Mucosa of stomach (tissue), 1 donor: ENCODE measurements around the gene PLPP1.

Experiments
- H3K27me3 ChIP-seq: one replicate; pipeline ENCODE4 v1.7.0; 2013; ENCODE audit warnings: mild to moderate bottlenecking, low read length; ENCODE audit not compliant: control insufficient read depth, insufficient read depth
- H3K36me3 ChIP-seq: one replicate; pipeline ENCODE4 v1.7.0; 2013; ENCODE audit warnings: low read length; ENCODE audit not compliant: control insufficient read depth, insufficient read depth
- H3K4me1 ChIP-seq: one replicate; pipeline ENCODE4 v1.7.0; 2013; ENCODE audit warnings: mild to moderate bottlenecking, low read length; ENCODE audit not compliant: control insufficient read depth, insufficient read depth
- H3K4me3 ChIP-seq: one replicate; pipeline ENCODE4 v1.7.0; 2013; ENCODE audit warnings: low read length
- H3K9ac ChIP-seq: one replicate; pipeline ENCODE4 v1.7.0; 2013; ENCODE audit warnings: mild to moderate bottlenecking, low read length, moderate library complexity
- H3K9me3 ChIP-seq: one replicate; pipeline ENCODE4 v1.7.0; 2013; ENCODE audit warnings: mild to moderate bottlenecking, low read length, moderate library complexity; ENCODE audit not compliant: control insufficient read depth
- donor health status: Pancreatic carcinoma.

Gene PLPP1

GRCh38 chr5:55411876-55412275 lies 122.9 kb downstream of the PLPP1 start:
- Histone ChIP-seq H3K4me3 (no peak overlapping the region), H3K9me3 (no peaks in the 10 kb centered on the region)

DNA sequence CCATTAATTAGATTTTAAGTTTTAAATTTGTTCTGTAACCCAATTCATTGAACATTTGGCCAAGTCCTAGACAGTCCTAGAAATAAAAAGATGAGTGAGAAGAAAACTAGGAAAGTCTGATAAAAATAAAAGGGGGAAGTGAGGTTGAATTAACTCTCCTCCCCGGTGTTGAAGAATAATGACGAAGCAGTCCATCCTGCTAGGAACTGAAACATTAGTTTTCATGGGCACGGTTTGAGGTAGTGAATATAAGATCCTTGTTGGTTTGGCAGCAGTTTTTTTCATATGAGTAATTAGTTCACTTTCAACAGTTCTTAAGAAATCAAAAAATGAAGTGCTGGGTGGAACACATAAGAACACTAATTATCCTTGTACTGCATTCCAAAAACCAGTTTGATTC lies 123.9 kb downstream of the PLPP1 start:
- Histone ChIP-seq H3K4me3 (no peak overlapping the region), H3K27me3 (no peaks in the 10 kb centered on the region), H3K4me1 (no peaks in the 10 kb centered on the region), H3K9ac (no peak overlapping the region), H3K9me3 (no peaks in the 10 kb centered on the region), H3K36me3 (no peaks in the 10 kb centered on the region)

More at GRCh38 chr5:55411876-55412275, 122.9 kb downstream of the PLPP1 start:
- Histone ChIP-seq H3K27me3 (no peaks in the 10 kb centered on the region), H3K4me1 (no peaks in the 10 kb centered on the region), H3K36me3 (no peaks in the 10 kb centered on the region), H3K9ac (no peak overlapping the region)

- no peaks in the 10 kb centered on the region for H3K4me1 ChIP-seq
- H3K36me3 ChIP-seq = no peaks in the 10 kb centered on the region
- H3K27me3 ChIP-seq = no peaks in the 10 kb centered on the region
- H3K9ac ChIP-seq = no peak overlapping the region
- H3K9me3 ChIP-seq = no peaks in the 10 kb centered on the region
- no peak overlapping the region for H3K4me3 ChIP-seq
These were observed 125.0 kb downstream of the PLPP1 start for GRCh38 chr5:55409775-55410174.

DNA sequence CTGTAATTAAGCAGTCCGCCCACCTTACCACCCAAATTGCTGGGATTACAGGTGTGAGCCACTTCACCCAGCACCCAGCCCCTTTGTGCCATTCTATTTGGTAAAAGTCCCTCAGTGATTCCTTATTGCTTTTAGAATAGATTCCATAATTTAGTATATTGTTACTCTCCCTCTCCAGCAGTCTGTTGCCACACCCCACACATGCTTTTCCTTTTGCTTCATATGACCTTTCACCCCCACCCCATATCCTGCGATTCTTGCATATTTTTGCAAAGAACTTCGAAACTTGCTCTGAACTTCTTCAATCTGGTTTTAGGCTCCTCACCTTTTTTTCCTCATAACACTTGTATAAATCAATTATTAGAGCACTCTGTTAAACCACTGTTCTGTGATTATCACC lies 126.8 kb downstream of the PLPP1 start:
- no peaks in the 10 kb centered on the region for H3K9me3 ChIP-seq
- H3K4me3 ChIP-seq = no peak overlapping the region
- H3K4me1 ChIP-seq = no peaks in the 10 kb centered on the region
- H3K27me3 ChIP-seq = no peaks in the 10 kb centered on the region
- H3K9ac ChIP-seq = no peak overlapping the region
- no peaks in the 10 kb centered on the region for H3K36me3 ChIP-seq

GRCh38 chr5:55407059-55407684 lies 127.6 kb downstream of the PLPP1 start:
- H3K27me3 ChIP-seq = no peaks in the 10 kb centered on the region
- no peaks in the 10 kb centered on the region for H3K36me3 ChIP-seq
- no peak overlapping the region for H3K9ac ChIP-seq
- H3K4me3 ChIP-seq = no peak overlapping the region
- no peaks in the 10 kb centered on the region for H3K9me3 ChIP-seq
- no peaks in the 10 kb centered on the region for H3K4me1 ChIP-seq

- no peaks in the 10 kb centered on the region for H3K4me1 ChIP-seq
- H3K9me3 ChIP-seq = no peaks in the 10 kb centered on the region
- H3K36me3 ChIP-seq = no peaks in the 10 kb centered on the region
- H3K4me3 ChIP-seq = no peak overlapping the region
- H3K9ac ChIP-seq = no peak overlapping the region
- no peaks in the 10 kb centered on the region for H3K27me3 ChIP-seq
These were observed 128.5 kb downstream of the PLPP1 start for GRCh38 chr5:55406292-55406691.

- Histone ChIP-seq H3K4me3 (no peak overlapping the region), H3K9me3 (no peaks in the 10 kb centered on the region), H3K4me1 (no peaks in the 10 kb centered on the region), H3K36me3 (no peaks in the 10 kb centered on the region), H3K9ac (no peak overlapping the region), H3K27me3 (no peaks in the 10 kb centered on the region)
These were observed 132.6 kb downstream of the PLPP1 start for GRCh38 chr5:55402199-55402598.

- H3K9me3 ChIP-seq = no peaks in the 10 kb centered on the region
- no peaks in the 10 kb centered on the region for H3K36me3 ChIP-seq
- H3K27me3 ChIP-seq = no peaks in the 10 kb centered on the region
- peaks cover 20% of the 10 kb centered on the region for H3K4me1 ChIP-seq
- H3K9ac ChIP-seq = no peak overlapping the region
- no peak overlapping the region for H3K4me3 ChIP-seq
These were observed 141.1 kb downstream of the PLPP1 start for GRCh38 chr5:55393501-55394175.

DNA sequence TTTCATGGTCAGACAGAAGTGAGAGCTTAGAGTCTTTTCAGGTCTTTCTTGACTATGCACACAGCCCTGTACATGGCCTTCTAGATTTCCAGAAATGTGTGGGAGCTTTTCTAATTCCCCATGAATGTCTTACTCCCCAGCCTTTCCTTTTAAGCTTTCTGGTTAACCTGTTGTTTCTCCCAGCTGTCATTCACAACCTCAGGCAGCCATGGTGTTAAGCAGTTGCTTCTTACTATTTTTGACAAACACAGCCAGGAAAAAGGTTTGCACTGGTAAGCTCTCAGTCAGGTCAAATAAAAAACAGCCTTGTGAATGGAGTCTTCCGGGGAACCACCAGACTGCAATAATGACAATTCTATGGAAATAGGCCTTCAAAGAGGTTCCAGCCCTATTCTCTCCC lies 142.1 kb downstream of the PLPP1 start:
- no peaks in the 10 kb centered on the region for H3K36me3 ChIP-seq
- H3K9me3 ChIP-seq = no peaks in the 10 kb centered on the region
- no peak overlapping the region for H3K9ac ChIP-seq
- peaks cover 20% of the 10 kb centered on the region for H3K4me1 ChIP-seq
- no peak overlapping the region for H3K4me3 ChIP-seq
- no peaks in the 10 kb centered on the region for H3K27me3 ChIP-seq

DNA sequence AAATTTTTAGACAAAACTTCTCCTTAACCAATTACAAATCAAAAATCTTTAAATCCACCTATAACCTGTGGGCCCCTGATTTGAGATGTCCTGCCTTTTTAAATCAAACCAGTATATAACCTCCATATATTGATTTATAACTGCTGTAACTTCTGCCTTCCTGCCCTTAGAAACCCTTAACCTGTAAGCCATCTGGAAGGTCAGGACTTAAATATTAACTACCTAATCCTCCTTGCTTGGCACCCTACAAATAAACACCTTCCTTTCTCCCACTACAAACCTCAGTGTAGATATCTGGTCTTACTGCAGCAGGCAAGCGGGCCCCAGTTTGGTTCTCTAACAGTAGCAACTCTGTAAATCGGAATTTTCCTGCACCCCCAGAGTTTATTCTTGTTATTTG lies 143.1 kb downstream of the PLPP1 start:
- H3K4me3 ChIP-seq = no peak overlapping the region
- H3K36me3 ChIP-seq = no peaks in the 10 kb centered on the region
- no peak overlapping the region for H3K9ac ChIP-seq
- H3K27me3 ChIP-seq = no peaks in the 10 kb centered on the region
- no peaks in the 10 kb centered on the region for H3K9me3 ChIP-seq
- peaks cover 20% of the 10 kb centered on the region for H3K4me1 ChIP-seq

GRCh38 chr5:55387865-55388264 lies 146.9 kb downstream of the PLPP1 start:
- H3K36me3 ChIP-seq = no peaks in the 10 kb centered on the region

DNA sequence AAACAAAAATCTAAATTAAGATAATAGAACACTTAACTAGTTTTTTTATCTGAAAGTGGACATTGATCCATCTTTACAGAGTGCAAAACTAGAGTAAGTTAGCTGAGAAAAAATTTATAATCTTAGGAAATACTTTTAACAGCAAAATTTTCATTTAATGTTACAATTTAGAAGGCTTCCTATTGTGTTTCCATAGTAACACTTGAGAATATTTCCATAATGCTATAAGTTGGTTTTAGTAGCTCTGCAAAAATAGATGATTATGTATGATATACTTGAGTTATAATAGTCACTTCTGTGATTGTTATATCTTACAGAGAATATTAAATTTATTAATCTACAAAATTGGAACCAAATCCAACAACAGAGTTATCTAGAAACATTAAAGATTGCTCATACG lies 148.4 kb downstream of the PLPP1 start:
- peaks cover 14% of the 10 kb centered on the region for H3K4me1 ChIP-seq
- H3K9me3 ChIP-seq = no peaks in the 10 kb centered on the region
- H3K9ac ChIP-seq = no peak overlapping the region
- no peaks in the 10 kb centered on the region for H3K27me3 ChIP-seq
- no peak overlapping the region for H3K4me3 ChIP-seq
- H3K36me3 ChIP-seq = no peaks in the 10 kb centered on the region

More at GRCh38 chr5:55387865-55388264, 146.9 kb downstream of the PLPP1 start:
- Histone ChIP-seq H3K27me3 (no peaks in the 10 kb centered on the region), H3K9me3 (no peaks in the 10 kb centered on the region), H3K9ac (no peak overlapping the region), H3K4me3 (no peak overlapping the region), H3K4me1 (peaks cover 20% of the 10 kb centered on the region)
